ENCODE data around the gene LRFN3.

- TF ChIP-seq CTCF (conservative IDR thresholded peaks at IDR 0.05; ENCODE audit: low read depth, low read length), result no peak
- TF ChIP-seq POLR2A (IDR thresholded peaks at IDR 0.05; ENCODE audit: low read depth, low read length), result no peak
- no peak for TF ChIP-seq BHLHE40 (IDR thresholded peaks at IDR 0.05; ENCODE audit: low read depth, low read length)
- no peak for TF ChIP-seq FOS (IDR thresholded peaks at IDR 0.05; ENCODE audit: low read depth, low read length)
- no peak for TF ChIP-seq MAZ (IDR thresholded peaks at IDR 0.05; ENCODE audit: borderline replicate concordance, low read depth, low read length)
- no peak for TF ChIP-seq RFX5 (IDR thresholded peaks at IDR 0.05; ENCODE audit: low read depth, low read length)
- no peak for TF ChIP-seq SMC3 (IDR thresholded peaks at IDR 0.05; ENCODE audit: low read depth, low read length)
- no peak for TF ChIP-seq CEBPB (IDR thresholded peaks at IDR 0.05; ENCODE audit: low read depth, low read length)
Measured at GRCh38 chr19:35990771-35991730, 54.9 kb downstream of the LRFN3 start.
